ENCODE results near the gene VTI1A. TPM values are rescaled to one million over a fixed set of nuclear protein-coding genes. Genes with fewer than 3 reads are reported as not detected.

Gene VTI1A
- polyA plus RNA-seq, 1 donor: 17.2 TPM

DNA sequence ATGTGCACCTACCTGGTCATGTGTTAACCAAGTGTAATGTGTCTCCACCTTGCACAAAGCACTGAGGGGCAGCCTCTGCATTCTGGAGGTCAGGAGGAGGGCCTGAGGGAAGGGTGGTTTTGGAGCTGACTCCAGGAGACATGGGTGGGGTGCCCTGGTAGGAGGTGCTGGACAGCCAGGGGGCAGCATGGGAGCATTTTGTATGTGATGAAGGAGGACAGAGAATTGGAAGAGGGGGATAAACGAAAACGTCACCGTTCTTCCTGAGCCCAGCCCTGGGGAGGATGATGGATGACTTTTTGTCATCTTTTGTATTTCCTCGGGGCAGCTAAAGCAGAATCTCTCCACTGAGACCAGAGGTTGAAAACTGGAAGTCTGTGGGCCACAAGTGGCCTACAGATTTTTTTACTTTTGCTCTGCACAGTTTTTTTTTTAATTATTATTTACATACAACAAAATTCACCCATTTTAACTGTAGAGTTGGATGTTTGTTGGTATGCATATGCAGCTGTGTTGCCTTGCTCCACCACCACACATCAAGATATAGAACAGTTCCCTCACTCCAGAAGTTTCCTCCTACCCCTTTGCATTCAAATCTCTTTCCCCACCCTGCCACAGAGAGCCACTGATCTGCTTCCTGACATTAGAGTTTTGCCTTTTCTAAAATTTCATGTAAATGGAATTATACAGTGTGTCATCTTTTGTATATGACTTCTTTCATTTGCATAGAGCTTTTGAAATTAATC, 242.5 kb downstream of the VTI1A start:
- no CpG with 5 or more reads among the region's 4 CpGs for WGBS (ENCODE audit: insufficient coverage, low lambda C conversion rate)
- no peaks in the 10 kb centered on the region for H3K27me3 ChIP-seq (ENCODE audit: control insufficient read depth, insufficient read depth, low read length)
- H3K27ac ChIP-seq (ENCODE audit: low read length): no peak overlapping the region
- H3K4me1 ChIP-seq (ENCODE audit: control insufficient read depth, insufficient read depth, low read length): peaks cover 1% of the 10 kb centered on the region
- DNase-seq: peak in 1 of 2 donors; percentile 37
- H3K9me3 ChIP-seq (ENCODE audit: control insufficient read depth, low read depth, low read length): no peaks in the 10 kb centered on the region
- no peak overlapping the region for H3K4me3 ChIP-seq (ENCODE audit: low read length)
- H3K36me3 ChIP-seq (ENCODE audit: control insufficient read depth, insufficient read depth, low read length): no peaks in the 10 kb centered on the region

DNA sequence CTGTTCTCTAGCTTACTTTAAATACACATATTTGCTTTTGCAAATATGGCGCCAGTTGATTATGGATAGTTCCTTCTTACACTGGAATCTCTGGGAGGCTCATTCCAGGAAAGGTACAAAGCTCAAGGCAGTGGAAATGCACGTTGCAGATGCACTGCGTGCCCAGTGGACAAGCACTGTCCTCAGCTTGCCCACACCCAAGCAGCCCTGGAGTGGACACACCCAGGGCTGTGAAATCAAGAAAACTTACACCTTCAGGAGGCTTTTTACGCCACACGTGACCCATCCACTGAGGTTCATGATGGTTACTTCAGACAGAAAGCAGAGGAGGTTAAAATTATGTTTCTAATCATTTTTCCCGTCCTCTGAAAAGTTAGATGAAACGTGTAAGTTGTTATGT, 248.5 kb downstream of the VTI1A start:
- DNase-seq: peak; percentile 80 to 88
- no CpG with 5 or more reads among the region's 7 CpGs for WGBS (ENCODE audit: insufficient coverage, low lambda C conversion rate)
- Histone ChIP-seq H3K27ac (ENCODE audit: low read length) (peak overlapping the region; percentile 64), H3K27me3 (ENCODE audit: control insufficient read depth, insufficient read depth, low read length) (no peaks in the 10 kb centered on the region), H3K9me3 (ENCODE audit: control insufficient read depth, low read depth, low read length) (no peaks in the 10 kb centered on the region), H3K4me3 (ENCODE audit: low read length) (no peak overlapping the region), H3K36me3 (ENCODE audit: control insufficient read depth, insufficient read depth, low read length) (no peaks in the 10 kb centered on the region), H3K4me1 (ENCODE audit: control insufficient read depth, insufficient read depth, low read length) (peaks cover 14% of the 10 kb centered on the region)

DNA sequence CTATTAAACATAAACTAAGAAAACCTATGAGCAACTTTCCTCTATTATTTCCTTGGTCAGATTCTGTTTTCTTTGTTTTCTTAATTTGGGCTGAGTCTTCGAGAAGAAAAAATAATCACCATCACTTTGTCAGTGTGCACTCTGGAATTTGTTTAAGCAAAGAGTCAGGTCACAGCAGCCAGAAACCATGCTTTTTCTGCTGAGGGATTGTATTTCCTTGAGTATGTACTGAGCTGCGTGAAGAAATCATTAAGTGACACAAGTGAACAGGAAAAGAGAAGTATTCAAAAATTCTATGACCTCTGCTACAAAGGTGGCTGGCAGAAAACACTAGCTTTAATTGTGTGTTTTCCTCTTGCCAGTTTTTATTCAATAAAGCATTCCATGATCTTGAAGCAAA, 249.6 kb downstream of the VTI1A start:
- no peak overlapping the region for H3K4me3 ChIP-seq (ENCODE audit: low read length)
- H3K36me3 ChIP-seq (ENCODE audit: control insufficient read depth, insufficient read depth, low read length): no peaks in the 10 kb centered on the region
- H3K27ac ChIP-seq (ENCODE audit: low read length): no peak overlapping the region
- no peaks in the 10 kb centered on the region for H3K27me3 ChIP-seq (ENCODE audit: control insufficient read depth, insufficient read depth, low read length)
- no peaks in the 10 kb centered on the region for H3K9me3 ChIP-seq (ENCODE audit: control insufficient read depth, low read depth, low read length)
- peaks cover 16% of the 10 kb centered on the region for H3K4me1 ChIP-seq (ENCODE audit: control insufficient read depth, insufficient read depth, low read length)
- 62% methylated on average over 2 of the region's 2 CpGs for WGBS (ENCODE audit: insufficient coverage, low lambda C conversion rate)
- DNase-seq: no peak

DNA sequence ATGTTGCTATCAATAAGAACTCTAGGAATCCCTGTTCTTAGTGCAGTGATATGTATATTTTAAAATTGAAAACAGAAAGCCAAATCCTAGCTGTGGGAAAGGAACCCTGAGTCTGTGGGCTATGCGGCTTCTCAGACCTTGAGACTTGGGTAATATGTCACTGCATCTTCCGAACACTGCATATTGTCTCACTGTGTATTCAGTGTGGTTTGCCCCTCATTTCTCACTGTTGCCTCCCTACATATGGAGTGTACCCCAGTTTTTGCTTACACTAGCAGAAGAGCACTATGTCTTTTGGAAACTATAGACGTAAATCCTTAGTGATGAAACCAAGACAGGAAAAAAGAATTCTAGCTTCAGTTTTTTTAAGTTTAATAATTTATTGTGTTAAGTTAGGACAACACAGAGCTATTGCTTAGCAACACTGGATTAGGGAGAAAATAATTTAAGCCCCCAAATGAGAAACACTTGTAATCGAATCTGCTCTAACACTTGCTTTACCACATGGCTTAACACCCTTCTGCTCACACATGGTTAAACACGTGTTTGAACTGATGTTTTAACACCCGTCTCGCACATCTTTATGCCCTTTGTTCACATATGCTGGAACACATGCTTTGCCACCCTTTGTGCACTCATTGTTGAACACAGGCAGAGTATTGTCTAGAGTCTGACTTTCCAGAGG, 251.3 kb downstream of the VTI1A start:
- Histone ChIP-seq H3K9me3 (ENCODE audit: control insufficient read depth, low read depth, low read length) (no peaks in the 10 kb centered on the region), H3K4me1 (ENCODE audit: control insufficient read depth, insufficient read depth, low read length) (peaks cover 24% of the 10 kb centered on the region), H3K27ac (ENCODE audit: low read length) (no peak overlapping the region), H3K27me3 (ENCODE audit: control insufficient read depth, insufficient read depth, low read length) (no peaks in the 10 kb centered on the region), H3K4me3 (ENCODE audit: low read length) (no peak overlapping the region), H3K36me3 (ENCODE audit: control insufficient read depth, insufficient read depth, low read length) (no peaks in the 10 kb centered on the region)
- no peak for DNase-seq
- WGBS (ENCODE audit: insufficient coverage, low lambda C conversion rate): 81% methylated on average over 4 of the region's 7 CpGs

DNA sequence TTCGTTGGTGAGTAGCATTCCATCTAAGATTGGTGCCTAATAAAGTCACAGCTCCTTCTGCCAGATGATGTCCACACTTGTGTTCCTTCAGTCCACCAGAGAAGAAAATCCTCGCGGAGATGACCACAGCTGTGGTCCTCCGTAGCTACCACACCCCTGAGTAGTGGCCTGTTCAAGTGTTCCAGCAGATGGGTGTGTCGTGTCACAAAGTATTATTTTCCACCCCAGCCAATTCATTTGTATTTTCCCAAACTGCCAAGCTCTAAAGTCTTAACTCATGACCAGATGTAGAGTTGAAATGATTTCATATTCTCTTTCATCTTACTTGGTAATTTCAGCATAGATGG, 251.8 kb downstream of the VTI1A start:
- H3K4me3 ChIP-seq (ENCODE audit: low read length): no peak overlapping the region
- no peak overlapping the region for H3K27ac ChIP-seq (ENCODE audit: low read length)
- no peaks in the 10 kb centered on the region for H3K36me3 ChIP-seq (ENCODE audit: control insufficient read depth, insufficient read depth, low read length)
- no peaks in the 10 kb centered on the region for H3K27me3 ChIP-seq (ENCODE audit: control insufficient read depth, insufficient read depth, low read length)
- H3K9me3 ChIP-seq (ENCODE audit: control insufficient read depth, low read depth, low read length): no peaks in the 10 kb centered on the region
- no peak for DNase-seq
- peaks cover 24% of the 10 kb centered on the region for H3K4me1 ChIP-seq (ENCODE audit: control insufficient read depth, insufficient read depth, low read length)
- WGBS (ENCODE audit: insufficient coverage, low lambda C conversion rate): no CpG with 5 or more reads among the region's 5 CpGs

DNA sequence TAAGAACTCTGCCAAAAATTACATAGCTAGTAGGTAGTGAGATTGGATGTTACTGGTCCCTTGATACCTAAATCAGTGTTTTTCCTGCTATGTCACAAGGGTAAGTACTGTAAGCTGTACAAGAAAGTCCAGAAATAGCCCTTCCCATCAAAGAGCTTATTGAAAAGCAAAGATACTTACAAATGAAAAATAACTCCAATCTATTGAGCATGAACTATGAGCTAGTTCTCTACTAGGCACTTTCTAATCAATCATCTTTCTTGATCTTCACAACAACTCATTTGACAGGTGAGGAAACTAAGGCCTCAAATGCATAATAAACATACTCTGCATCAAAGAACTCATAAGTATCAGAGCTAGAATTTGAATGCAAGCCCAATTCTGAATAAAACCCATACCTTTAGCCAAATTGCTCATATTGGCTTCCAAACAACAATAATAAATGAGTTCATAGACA, 253.2 kb downstream of the VTI1A start:
- Histone ChIP-seq H3K9me3 (ENCODE audit: control insufficient read depth, low read depth, low read length) (no peaks in the 10 kb centered on the region), H3K4me1 (ENCODE audit: control insufficient read depth, insufficient read depth, low read length) (peaks cover 16% of the 10 kb centered on the region), H3K36me3 (ENCODE audit: control insufficient read depth, insufficient read depth, low read length) (no peaks in the 10 kb centered on the region), H3K27me3 (ENCODE audit: control insufficient read depth, insufficient read depth, low read length) (no peaks in the 10 kb centered on the region), H3K27ac (ENCODE audit: low read length) (no peak overlapping the region), H3K4me3 (ENCODE audit: low read length) (no peak overlapping the region)
- no peak for DNase-seq

DNA sequence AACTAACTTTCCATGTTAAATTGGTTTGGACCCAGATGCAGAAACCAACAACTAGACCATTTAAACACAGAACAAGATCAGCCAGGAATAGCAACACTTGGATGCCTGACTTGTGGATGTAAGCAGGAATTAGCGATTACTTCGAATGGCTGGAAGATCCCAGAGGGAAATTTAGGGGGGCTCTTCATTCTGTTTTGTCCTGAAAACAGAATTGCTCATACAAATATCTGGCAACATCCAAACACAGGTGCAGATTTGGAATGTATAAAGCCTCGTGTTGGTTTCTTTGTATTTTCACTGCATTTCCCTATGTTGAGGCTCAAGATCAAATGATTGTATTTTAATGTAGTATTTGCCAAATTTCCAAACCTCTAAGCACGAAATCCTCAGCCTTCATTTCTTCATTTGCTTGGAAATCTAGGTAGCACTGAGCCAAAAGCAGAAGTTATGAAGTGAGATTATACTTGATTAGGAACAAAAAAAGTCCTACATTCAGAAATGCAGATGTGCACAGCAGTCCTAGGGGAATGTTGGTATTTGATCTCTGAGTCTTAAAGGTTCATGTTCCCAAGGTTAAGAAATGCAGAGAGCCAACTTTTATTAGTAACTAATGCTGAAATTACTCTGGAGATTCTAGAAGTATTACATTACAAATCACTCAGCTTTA, 254.3 kb downstream of the VTI1A start:
- Histone ChIP-seq H3K4me3 (ENCODE audit: low read length) (no peak overlapping the region), H3K9me3 (ENCODE audit: control insufficient read depth, low read depth, low read length) (no peaks in the 10 kb centered on the region), H3K36me3 (ENCODE audit: control insufficient read depth, insufficient read depth, low read length) (no peaks in the 10 kb centered on the region), H3K27ac (ENCODE audit: low read length) (peak overlapping the region; percentile 71), H3K4me1 (ENCODE audit: control insufficient read depth, insufficient read depth, low read length) (peaks cover 13% of the 10 kb centered on the region), H3K27me3 (ENCODE audit: control insufficient read depth, insufficient read depth, low read length) (no peaks in the 10 kb centered on the region)
- 100% methylated on average over 1 of the region's 4 CpGs for WGBS (ENCODE audit: insufficient coverage, low lambda C conversion rate)
- no peak for DNase-seq

DNA sequence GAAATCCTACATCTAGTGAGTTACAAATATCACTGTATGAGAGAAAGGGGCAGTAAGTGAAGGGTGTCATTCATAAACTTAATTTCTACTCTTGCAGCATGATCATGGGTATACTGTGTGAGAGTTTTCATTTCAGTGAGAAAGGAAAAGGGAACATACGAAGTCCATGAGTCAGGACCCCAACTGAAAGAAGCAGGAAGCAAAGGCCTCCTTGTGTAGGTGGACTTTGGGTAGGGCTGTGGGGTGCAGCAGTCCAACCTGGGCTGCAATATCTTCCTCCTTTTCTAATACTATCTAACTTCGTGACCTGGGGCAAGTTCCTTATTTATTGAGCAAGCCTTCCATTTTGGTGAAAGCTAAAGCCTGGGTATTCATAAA, 254.9 kb downstream of the VTI1A start:
- Histone ChIP-seq H3K9me3 (ENCODE audit: control insufficient read depth, low read depth, low read length) (no peaks in the 10 kb centered on the region), H3K4me3 (ENCODE audit: low read length) (no peak overlapping the region), H3K36me3 (ENCODE audit: control insufficient read depth, insufficient read depth, low read length) (no peaks in the 10 kb centered on the region), H3K4me1 (ENCODE audit: control insufficient read depth, insufficient read depth, low read length) (peaks cover 10% of the 10 kb centered on the region), H3K27ac (ENCODE audit: low read length) (peak overlapping the region; percentile 71), H3K27me3 (ENCODE audit: control insufficient read depth, insufficient read depth, low read length) (no peaks in the 10 kb centered on the region)
- peak; percentile 81 to 92 for DNase-seq
- no CpG with 5 or more reads among the region's 2 CpGs for WGBS (ENCODE audit: insufficient coverage, low lambda C conversion rate)

DNA sequence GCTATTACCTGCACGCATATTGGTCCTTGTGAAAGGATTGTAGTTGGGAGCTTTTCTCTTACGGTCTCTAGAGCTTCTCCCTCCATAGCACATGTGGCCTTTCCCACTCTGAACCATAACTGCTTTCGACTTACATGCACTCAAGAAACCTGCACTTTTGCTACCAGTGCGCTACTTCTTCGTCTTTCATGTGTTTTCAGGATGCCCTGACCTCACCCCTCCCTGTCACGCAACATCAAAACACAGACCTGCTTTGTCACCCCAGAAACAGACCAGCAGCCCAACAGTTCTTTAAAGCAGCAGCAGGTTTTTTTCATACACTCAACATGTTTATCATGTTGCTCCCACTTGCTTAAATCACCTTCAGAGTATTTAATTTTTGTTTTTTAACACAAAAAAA, 259.6 kb downstream of the VTI1A start:
- H3K4me3 ChIP-seq (ENCODE audit: low read length): no peak overlapping the region
- H3K27ac ChIP-seq (ENCODE audit: low read length): no peak overlapping the region
- WGBS (ENCODE audit: insufficient coverage, low lambda C conversion rate): 97% methylated on average over 6 of the region's 6 CpGs
- no peak for DNase-seq
- H3K36me3 ChIP-seq (ENCODE audit: control insufficient read depth, insufficient read depth, low read length): no peaks in the 10 kb centered on the region
- peaks cover 8% of the 10 kb centered on the region for H3K4me1 ChIP-seq (ENCODE audit: control insufficient read depth, insufficient read depth, low read length)
- no peaks in the 10 kb centered on the region for H3K27me3 ChIP-seq (ENCODE audit: control insufficient read depth, insufficient read depth, low read length)
- H3K9me3 ChIP-seq (ENCODE audit: control insufficient read depth, low read depth, low read length): no peaks in the 10 kb centered on the region

DNA sequence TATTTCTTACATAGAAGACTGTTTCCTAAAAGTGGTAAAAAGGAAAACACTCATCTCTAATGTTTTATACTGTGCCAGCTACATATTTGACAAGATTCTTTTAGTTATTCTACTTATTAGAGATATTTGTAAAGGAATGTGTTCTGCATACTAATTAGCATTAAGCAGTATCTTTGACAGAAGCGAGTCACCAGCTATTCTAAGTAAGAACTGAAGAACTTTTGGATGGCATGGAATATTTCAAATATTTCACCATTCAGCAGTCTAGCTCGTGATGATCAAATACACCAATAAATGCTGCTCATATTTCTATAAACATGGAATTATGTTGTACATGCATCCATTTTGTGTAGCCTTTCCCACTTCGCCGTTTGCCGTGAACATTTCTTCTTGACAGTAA, 261.4 kb downstream of the VTI1A start:
- no peaks in the 10 kb centered on the region for H3K27me3 ChIP-seq (ENCODE audit: control insufficient read depth, insufficient read depth, low read length)
- no peak for DNase-seq
- H3K9me3 ChIP-seq (ENCODE audit: control insufficient read depth, low read depth, low read length): no peaks in the 10 kb centered on the region
- no peak overlapping the region for H3K4me3 ChIP-seq (ENCODE audit: low read length)
- whole genome bisulfite sequencing (ENCODE audit: insufficient coverage, low lambda C conversion rate): no CpG with 5 or more reads among the region's 5 CpGs
- no peaks in the 10 kb centered on the region for H3K36me3 ChIP-seq (ENCODE audit: control insufficient read depth, insufficient read depth, low read length)
- no peaks in the 10 kb centered on the region for H3K4me1 ChIP-seq (ENCODE audit: control insufficient read depth, insufficient read depth, low read length)
- no peak overlapping the region for H3K27ac ChIP-seq (ENCODE audit: low read length)
